Activated CD8-positive, alpha-beta T cell treated with anti-CD3 and anti-CD28 coated beads for 36 hours (primary cell): Measurements from ENCODE around the gene TIAM2. TPM values are rescaled to one million over a fixed set of nuclear protein-coding genes. Genes with fewer than 3 reads are reported as not detected.
"Not testable (repeated sequence)": the region's sequence is repeated elsewhere in the genome, so short reads cannot be mapped to it uniquely, and the experiment has no call there.

Source experiments
- ATAC-seq: fragments of 200-7000 bp; cut with Tn5 transposase; one replicate; pipeline ENCODE4 v1.10.0; 2021; ENCODE audit warnings: mild to moderate bottlenecking, moderate library complexity
- CTCF ChIA-PET: fragments of 350-600 bp; sonication (Branson Sonifier 250); formaldehyde crosslinking; loops from one replicate; lab custom pipeline; 2021; ENCODE audit warnings: antibody characterized with exemption; lab: Charles Lee
- POLR2A ChIA-PET: fragments of 350-600 bp; sonication (Branson Sonifier 250); formaldehyde crosslinking; loops from one replicate; lab custom pipeline; 2021; ENCODE audit warnings: antibody characterized with exemption; lab: Charles Lee
- DNase-seq: peaks from one replicate; pipeline ENCODE4 v3.0.0-alpha.2; 2020
- H3K27ac Mint-ChIP-seq: one replicate; pipeline ENCODE4 v1.8.0; 2021; ENCODE audit warnings: mild to moderate bottlenecking, mixed read lengths
- H3K27me3 Mint-ChIP-seq: one replicate; pipeline ENCODE4 v1.8.0; 2021; ENCODE audit warnings: mixed read lengths
- H3K36me3 Mint-ChIP-seq: one replicate; pipeline ENCODE4 v1.8.0; 2021; ENCODE audit warnings: low read depth, mixed read lengths
- H3K4me1 Mint-ChIP-seq: one replicate; pipeline ENCODE4 v1.8.0; 2021; ENCODE audit warnings: low read depth, mixed read lengths
- H3K4me3 Mint-ChIP-seq: one replicate; pipeline ENCODE4 v1.8.0; 2021; ENCODE audit warnings: mild to moderate bottlenecking, moderate library complexity, mixed read lengths
- H3K9me3 Mint-ChIP-seq: one replicate; pipeline ENCODE4 v1.8.0; 2021; ENCODE audit warnings: mixed read lengths
- intact Hi-C: fragments of 100-400 bp; cut with micrococcal nuclease; formaldehyde crosslinking; loops from one replicate; pipeline ENCODE4 v1.10.0; 2022
- total RNA-seq, 2 experiments: library from RNA; stranded (reverse); gene quantifications; one replicate each; pipeline ENCODE4 v1.2.3, GENCODE V29; 2021
- TF ChIP-seq, protein P1 (sequence below): fragments of 200-600 bp; IDR thresholded peaks from one replicate; pipeline ENCODE4 v1.8.0; 2022; ENCODE audit warnings: antibody characterized with exemption, mild to moderate bottlenecking

TIAM2 gene
- total RNA-seq, 2 experiments from 2014 or later = 5.6 to 7.1 TPM

DNA sequence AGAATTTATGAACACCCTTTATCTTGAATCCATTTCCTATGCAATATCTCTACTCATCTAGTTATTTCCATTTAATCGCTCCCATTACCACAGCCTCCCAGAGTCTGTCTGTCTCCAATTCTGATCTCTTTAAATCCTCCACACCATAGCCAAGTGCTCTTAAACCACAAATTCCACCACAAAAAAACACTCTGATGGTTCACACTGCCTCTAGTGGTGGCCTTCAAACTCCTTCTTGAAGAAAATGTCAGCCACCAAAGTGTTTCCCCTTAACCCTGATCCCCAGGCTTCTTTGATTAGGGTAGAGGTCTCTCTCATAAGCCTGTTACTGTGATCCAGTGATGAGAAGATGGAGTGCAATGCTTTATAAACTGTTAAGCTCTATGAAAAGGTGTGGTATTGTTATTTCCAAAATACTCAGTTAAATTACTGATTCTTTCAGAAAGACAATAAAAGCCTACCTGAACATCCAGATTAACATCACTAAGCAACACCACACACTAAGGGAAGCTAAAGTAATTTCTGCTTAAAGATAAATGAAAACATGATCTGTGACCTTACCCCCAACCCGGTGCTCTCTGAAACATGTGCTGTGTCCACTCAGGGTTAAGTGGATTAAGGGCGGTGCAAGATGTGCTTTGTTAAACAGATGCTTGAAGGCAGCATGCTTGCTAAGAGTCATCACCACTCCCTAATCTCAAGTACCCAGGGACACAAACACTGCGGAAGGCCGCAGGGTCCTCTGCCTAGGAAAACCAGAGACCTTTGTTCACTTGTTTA is 273.2 kb downstream of the TIAM2 start:
- H3K27me3 Mint-ChIP-seq, H3K27ac Mint-ChIP-seq: not testable (repeated sequence)

DNA sequence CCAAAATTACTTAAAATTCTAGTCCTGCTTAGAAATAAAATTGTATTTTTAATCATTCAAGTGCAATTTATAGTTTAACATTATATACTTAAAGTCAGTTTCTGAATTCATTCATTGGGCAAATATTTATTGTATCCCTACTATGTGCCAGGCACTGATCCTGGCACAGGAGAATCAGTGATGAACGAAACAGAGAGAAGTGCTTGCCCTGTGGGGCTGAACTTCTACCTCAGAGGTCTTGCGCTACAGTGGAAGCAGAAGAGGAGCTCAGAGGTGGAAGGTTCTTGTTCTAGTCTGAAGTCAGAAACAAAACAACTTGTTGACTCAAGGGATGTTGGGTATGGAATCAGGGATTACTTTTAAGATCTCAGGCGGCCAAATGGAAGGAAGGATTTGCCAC is 274.6 kb downstream of the TIAM2 start:
- TF ChIP-seq, protein P1, sequence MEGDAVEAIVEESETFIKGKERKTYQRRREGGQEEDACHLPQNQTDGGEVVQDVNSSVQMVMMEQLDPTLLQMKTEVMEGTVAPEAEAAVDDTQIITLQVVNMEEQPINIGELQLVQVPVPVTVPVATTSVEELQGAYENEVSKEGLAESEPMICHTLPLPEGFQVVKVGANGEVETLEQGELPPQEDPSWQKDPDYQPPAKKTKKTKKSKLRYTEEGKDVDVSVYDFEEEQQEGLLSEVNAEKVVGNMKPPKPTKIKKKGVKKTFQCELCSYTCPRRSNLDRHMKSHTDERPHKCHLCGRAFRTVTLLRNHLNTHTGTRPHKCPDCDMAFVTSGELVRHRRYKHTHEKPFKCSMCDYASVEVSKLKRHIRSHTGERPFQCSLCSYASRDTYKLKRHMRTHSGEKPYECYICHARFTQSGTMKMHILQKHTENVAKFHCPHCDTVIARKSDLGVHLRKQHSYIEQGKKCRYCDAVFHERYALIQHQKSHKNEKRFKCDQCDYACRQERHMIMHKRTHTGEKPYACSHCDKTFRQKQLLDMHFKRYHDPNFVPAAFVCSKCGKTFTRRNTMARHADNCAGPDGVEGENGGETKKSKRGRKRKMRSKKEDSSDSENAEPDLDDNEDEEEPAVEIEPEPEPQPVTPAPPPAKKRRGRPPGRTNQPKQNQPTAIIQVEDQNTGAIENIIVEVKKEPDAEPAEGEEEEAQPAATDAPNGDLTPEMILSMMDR = no peak
- Mint-ChIP-seq H3K4me1 (peaks cover 8% of the 10 kb centered on the region), H3K27ac (no peak overlapping the region), H3K9me3 (no peaks in the 10 kb centered on the region), H3K27me3 (no peaks in the 10 kb centered on the region), H3K4me3 (no peak overlapping the region), H3K36me3 (peaks cover 28% of the 10 kb centered on the region)
- DNase-seq (no peak), ATAC-seq (no peak)
- intact Hi-C loops = loop anchor here (5.0 kb wide), 1 partner anchor 82 kb away; no protein-coding TSS in a partner anchor
- POLR2A ChIA-PET = no interaction called here
- CTCF ChIA-PET = interaction anchor here (0.8 to 1.7 kb wide), 5 partner anchors 10 to 342 kb away, joined by 3 to 6 read pairs (median 3); no protein-coding TSS in a partner anchor

More for the DNA sequence above, 273.2 kb downstream of the TIAM2 start:
- H3K4me3 Mint-ChIP-seq, H3K9me3 Mint-ChIP-seq, POLR2A ChIA-PET, H3K4me1 Mint-ChIP-seq: not testable (repeated sequence)
- peak; percentile 64 for ATAC-seq
- DNase-seq = peak; percentile 49
- CTCF ChIA-PET = interaction anchor here (0.7 to 2.2 kb wide), 12 partner anchors 8 to 1986 kb away, joined by 3 to 12 read pairs (median 4); no protein-coding TSS in a partner anchor
- H3K36me3 Mint-ChIP-seq = peaks cover 30% of the 10 kb centered on the region
- intact Hi-C loops = loop anchor here (5.0 kb wide), 1 partner anchor 81 kb away; no protein-coding TSS in a partner anchor
- TF ChIP-seq, protein P1 = peak; percentile 54

DNA sequence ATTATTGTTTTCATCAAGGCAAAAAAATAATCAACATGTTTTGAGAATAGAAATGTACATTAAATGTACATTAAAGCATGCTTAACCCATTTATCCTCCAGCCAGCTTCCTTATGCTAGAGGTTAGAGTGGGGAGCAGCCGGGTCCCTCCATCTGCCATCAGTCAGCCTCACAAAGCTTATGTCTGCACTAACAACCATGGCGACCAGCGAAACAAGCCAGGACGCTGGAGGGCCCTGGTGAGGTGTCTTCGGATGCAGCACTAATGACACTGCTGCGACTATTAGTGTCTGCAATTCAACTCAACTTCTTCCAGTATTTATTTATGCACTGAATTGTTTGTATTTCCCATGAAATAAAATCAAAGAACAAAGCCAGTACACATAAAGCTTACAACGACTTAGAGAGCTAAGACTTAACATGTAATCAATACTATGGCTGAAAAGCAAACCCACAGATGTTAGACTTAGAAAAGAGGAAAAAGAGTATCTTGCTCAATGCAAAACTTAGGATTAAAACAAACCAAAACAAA is 275.5 kb downstream of the TIAM2 start:
- H3K27ac Mint-ChIP-seq = no peak overlapping the region
- ChIA-PET POLR2A (no interaction called here), CTCF (interaction anchor here (0.8 to 2.2 kb wide), 3 partner anchors 15 to 342 kb away, joined by 3 to 10 read pairs (median 3); no protein-coding TSS in a partner anchor)
- H3K4me1 Mint-ChIP-seq = peaks cover 8% of the 10 kb centered on the region
- no peak overlapping the region for H3K4me3 Mint-ChIP-seq
- DNase-seq (no peak), ATAC-seq (no peak)
- TF ChIP-seq, protein P1 = no peak
- intact Hi-C loops = no loop called here
- no peaks in the 10 kb centered on the region for H3K27me3 Mint-ChIP-seq
- H3K9me3 Mint-ChIP-seq = no peaks in the 10 kb centered on the region
- peaks cover 29% of the 10 kb centered on the region for H3K36me3 Mint-ChIP-seq

DNA sequence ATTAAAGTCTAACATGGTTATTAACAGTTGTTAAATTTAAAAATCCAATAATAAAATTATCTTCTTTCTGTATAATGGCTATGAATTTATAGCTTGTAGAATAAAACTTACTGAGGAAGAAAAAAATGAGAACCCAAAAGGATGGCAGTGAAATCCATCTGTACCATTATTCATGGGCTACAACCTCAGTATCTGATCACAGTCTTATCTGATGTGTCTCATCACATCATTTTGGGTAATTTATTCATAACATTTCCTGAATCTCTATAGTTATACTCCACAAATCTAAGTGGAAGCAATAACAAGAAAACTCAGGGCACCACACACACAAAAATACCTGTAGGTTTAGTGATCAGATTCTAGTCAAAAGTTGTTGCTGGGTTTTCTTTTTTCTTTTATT is 276.0 kb downstream of the TIAM2 start:
- TF ChIP-seq, protein P1 = no peak
- no peak for ATAC-seq
- Mint-ChIP-seq H3K36me3 (peaks cover 27% of the 10 kb centered on the region), H3K4me3 (no peak overlapping the region), H3K27ac (no peak overlapping the region), H3K4me1 (peaks cover 8% of the 10 kb centered on the region), H3K9me3 (no peaks in the 10 kb centered on the region), H3K27me3 (no peaks in the 10 kb centered on the region)
- POLR2A ChIA-PET = no interaction called here
- CTCF ChIA-PET = interaction anchor here (1.2 to 2.2 kb wide), 2 partner anchors 15 to 343 kb away, joined by 3 to 10 read pairs; no protein-coding TSS in a partner anchor
- intact Hi-C loops = no loop called here
- DNase-seq = no peak
